ENCODE data around the gene TEKT3. TPM values are rescaled to one million over a fixed set of nuclear protein-coding genes. Genes with fewer than 3 reads are reported as not detected.

The TEKT3 gene
- total and polyA plus RNA-seq, 2 of the 4 experiments (the other 2 are of a cell fraction) = 0.15 TPM; not detected in 1

DNA sequence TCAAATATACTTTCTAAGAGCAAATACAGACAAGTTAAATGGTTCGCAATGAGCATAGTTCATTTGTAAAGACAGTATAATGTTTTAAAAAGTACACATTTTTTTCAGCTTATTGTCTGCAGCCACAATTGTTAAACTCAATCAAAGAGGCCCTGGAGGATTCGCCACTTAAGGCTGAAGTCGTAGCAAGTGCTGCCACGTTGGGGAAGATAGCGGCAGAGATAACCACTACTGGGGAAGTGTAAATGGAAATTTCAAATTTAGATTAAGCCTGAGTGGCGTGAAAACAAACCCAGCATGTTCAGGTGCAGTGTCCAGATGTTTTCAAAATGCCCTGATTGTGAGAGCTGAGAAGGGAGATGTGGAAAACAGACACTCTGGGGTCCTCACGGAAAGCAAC, 84.7 kb downstream of the TEKT3 start:
- Histone ChIP-seq H4K8ac (ENCODE audit: low read depth in 2 of 2, low read length in 2 of 2) (0 out of 4 replicates have a peak overlapping the region, but pooled peaks of 1 of the 2 experiments have one; percentile 4), H3K4ac (ENCODE audit: low read depth, low read length) (no peak overlapping the region), H3K56ac (ENCODE audit: extremely low read depth, insufficient read depth, low read length) (no peak overlapping the region), H3K79me1 (ENCODE audit: low read depth in 1 of 2, low read length in 2 of 2) (peaks cover 21 to 72% of the 10 kb centered on the region in 2 experiments), H3K23ac (ENCODE audit: low read depth, low read length) (no peak overlapping the region), H2BK20ac (ENCODE audit: low read depth, low read length) (no peak overlapping the region), H2AK9ac (replicated peaks; ENCODE audit: low read depth, low read length, poor library complexity) (no peak overlapping the region), H3K9me3 (ENCODE audit: control insufficient read depth, insufficient read depth, low read length) (no peaks in the 10 kb centered on the region), H4K91ac (ENCODE audit: insufficient read depth, low read depth, low read length) (no peak overlapping the region), H3K18ac (ENCODE audit: low read depth, low read length) (no peak overlapping the region), H3K36me3 (ENCODE audit: control insufficient read depth, insufficient read depth, low read length) (peaks cover 66% of the 10 kb centered on the region), H3K27ac (ENCODE audit: insufficient read depth, low read length) (no peak overlapping the region), H2AFZ (replicated peaks; ENCODE audit: low read length, poor library complexity) (no peak overlapping the region), H2BK120ac (ENCODE audit: low read depth, low read length) (no peak overlapping the region), H3K4me1 (ENCODE audit: control insufficient read depth, insufficient read depth, low read length) (peaks cover 13% of the 10 kb centered on the region), H4K5ac (ENCODE audit: low read depth, low read length) (no peak overlapping the region), H4K20me1 (ENCODE audit: insufficient read depth, low read length) (peaks cover 61% of the 10 kb centered on the region), H2AK5ac (ENCODE audit: low read depth, low read length) (peak overlapping the region; percentile 3; the same call in 1 of the 2 replicates), H2BK15ac (ENCODE audit: low read depth, low read length) (no peak overlapping the region), H3K9ac (ENCODE audit: low read depth, low read length) (0 out of 2 replicates have a peak overlapping the region, but pooled peaks have one; percentile 20), H3K4me2 (ENCODE audit: low read depth, low read length) (no peak overlapping the region; the same call in 1 of the 2 replicates), H3K9me1 (ENCODE audit: insufficient read depth, low read length) (peaks cover 22% of the 10 kb centered on the region; the same call in 1 of the 2 replicates), H3K14ac (replicated peaks; ENCODE audit: low read depth, low read length) (peak overlapping the region; percentile 7; the same call in 1 of the 2 replicates), H3K4me3 (ENCODE audit: insufficient read depth, low read depth, low read length) (no peak overlapping the region), H2BK5ac (ENCODE audit: low read depth, low read length, poor library complexity, severe bottlenecking) (no peak overlapping the region), H3K27me3 (ENCODE audit: control insufficient read depth, insufficient read depth, low read length) (no peaks in the 10 kb centered on the region)
- no TSS peak for BruUV-seq (replicated peaks)
- no peak for ATAC-seq (ENCODE audit: low read depth)
- in situ Hi-C loops (cut with MboI; ENCODE audit: low sequenced_read_pairs) (loop anchor here (5.0 to 25.0 kb wide), 3 partner anchors 246 to 706 kb away; no protein-coding TSS in a partner anchor), dilution Hi-C loops (cut with HindIII; ENCODE audit: low sequenced_read_pairs, unreplicated experiment) (no loop called here), intact Hi-C loops (cut with micrococcal nuclease) (loop anchor here (5.0 kb wide), 1 partner anchor 396 kb away; no protein-coding TSS in a partner anchor)
- no peak for DNase-seq
- TF ChIP-seq CHD1 (IDR thresholded peaks at IDR 0.05; ENCODE audit: low read depth, low read length) (no peak), SMC3 (IDR thresholded peaks at IDR 0.05; ENCODE audit: low read depth, low read length) (no peak), POLR2A (IDR thresholded peaks at IDR 0.05; ENCODE audit: low read depth, low read length) (no peak), RCOR1 (IDR thresholded peaks at IDR 0.05; ENCODE audit: insufficient replicate concordance, low read length) (no peak), MAFK (IDR thresholded peaks at IDR 0.05; ENCODE audit: low read depth, low read length) (no peak), RAD21 (IDR thresholded peaks at IDR 0.05; ENCODE audit: low read length) (no peak), BHLHE40 (IDR thresholded peaks at IDR 0.05; ENCODE audit: low read depth, low read length) (no peak), RFX5 (IDR thresholded peaks at IDR 0.05; ENCODE audit: low read depth, low read length) (no peak)
- TF ChIP-seq, protein P1, sequence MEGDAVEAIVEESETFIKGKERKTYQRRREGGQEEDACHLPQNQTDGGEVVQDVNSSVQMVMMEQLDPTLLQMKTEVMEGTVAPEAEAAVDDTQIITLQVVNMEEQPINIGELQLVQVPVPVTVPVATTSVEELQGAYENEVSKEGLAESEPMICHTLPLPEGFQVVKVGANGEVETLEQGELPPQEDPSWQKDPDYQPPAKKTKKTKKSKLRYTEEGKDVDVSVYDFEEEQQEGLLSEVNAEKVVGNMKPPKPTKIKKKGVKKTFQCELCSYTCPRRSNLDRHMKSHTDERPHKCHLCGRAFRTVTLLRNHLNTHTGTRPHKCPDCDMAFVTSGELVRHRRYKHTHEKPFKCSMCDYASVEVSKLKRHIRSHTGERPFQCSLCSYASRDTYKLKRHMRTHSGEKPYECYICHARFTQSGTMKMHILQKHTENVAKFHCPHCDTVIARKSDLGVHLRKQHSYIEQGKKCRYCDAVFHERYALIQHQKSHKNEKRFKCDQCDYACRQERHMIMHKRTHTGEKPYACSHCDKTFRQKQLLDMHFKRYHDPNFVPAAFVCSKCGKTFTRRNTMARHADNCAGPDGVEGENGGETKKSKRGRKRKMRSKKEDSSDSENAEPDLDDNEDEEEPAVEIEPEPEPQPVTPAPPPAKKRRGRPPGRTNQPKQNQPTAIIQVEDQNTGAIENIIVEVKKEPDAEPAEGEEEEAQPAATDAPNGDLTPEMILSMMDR (conservative IDR thresholded peaks at IDR 0.05; ENCODE audit: low read depth, low read length) = no peak
- ChIA-PET POLR2A (ENCODE audit: unreplicated experiment) (no interaction called here), CTCF (interaction anchor here (0.6 to 1.5 kb wide), 6 partner anchors 8 to 254 kb away, joined by 3 to 5 read pairs (median 4); no protein-coding TSS in a partner anchor)
- 70% methylated on average over 3 of the region's 7 CpGs; no CpG with 5 or more reads in 1 of the 2 experiments for WGBS, 2 experiments (ENCODE audit: extremely low coverage in 2 of 2, insufficient read length in 1 of 2)
